Gastrocnemius medialis (tissue), 4 donors: ENCODE measurements around the gene SZT2.

ENCODE experiments used
- POLR2A ChIP-seq, 2 donors: fragments of 450-650 bp; IDR thresholded peaks; one replicate each; pipeline ENCODE4 v1.6.1; 2017; ENCODE audit warnings: antibody characterized with exemption in 2 of 2, mild to moderate bottlenecking in 2 of 2, moderate library complexity in 2 of 2
- TF ChIP-seq, protein P1 (sequence below), 5 experiments: fragments of 450-650 bp in 3 of 5; fragments of 200-600 bp in 2 of 5; sonication (generic) in 2 of 5; IDR thresholded peaks in 4 of 5; conservative IDR thresholded peaks in 1 of 5; 1 replicate in 4 of 5; 2 replicates in 1 of 5; pipeline ENCODE4 v1.5.1; 2016 to 2019; ENCODE audit warnings: antibody characterized with exemption in 5 of 5, mild to moderate bottlenecking in 3 of 5, moderate library complexity in 3 of 5

GRCh38 chr1:43357251-43357650 lies 32.4 kb upstream of the SZT2 start:
- TF ChIP-seq, protein P1, sequence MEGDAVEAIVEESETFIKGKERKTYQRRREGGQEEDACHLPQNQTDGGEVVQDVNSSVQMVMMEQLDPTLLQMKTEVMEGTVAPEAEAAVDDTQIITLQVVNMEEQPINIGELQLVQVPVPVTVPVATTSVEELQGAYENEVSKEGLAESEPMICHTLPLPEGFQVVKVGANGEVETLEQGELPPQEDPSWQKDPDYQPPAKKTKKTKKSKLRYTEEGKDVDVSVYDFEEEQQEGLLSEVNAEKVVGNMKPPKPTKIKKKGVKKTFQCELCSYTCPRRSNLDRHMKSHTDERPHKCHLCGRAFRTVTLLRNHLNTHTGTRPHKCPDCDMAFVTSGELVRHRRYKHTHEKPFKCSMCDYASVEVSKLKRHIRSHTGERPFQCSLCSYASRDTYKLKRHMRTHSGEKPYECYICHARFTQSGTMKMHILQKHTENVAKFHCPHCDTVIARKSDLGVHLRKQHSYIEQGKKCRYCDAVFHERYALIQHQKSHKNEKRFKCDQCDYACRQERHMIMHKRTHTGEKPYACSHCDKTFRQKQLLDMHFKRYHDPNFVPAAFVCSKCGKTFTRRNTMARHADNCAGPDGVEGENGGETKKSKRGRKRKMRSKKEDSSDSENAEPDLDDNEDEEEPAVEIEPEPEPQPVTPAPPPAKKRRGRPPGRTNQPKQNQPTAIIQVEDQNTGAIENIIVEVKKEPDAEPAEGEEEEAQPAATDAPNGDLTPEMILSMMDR (IDR thresholded peaks at IDR 0.05 in 4 of 5, conservative IDR thresholded peaks at IDR 0.05 in 1 of 5), result no peak
- TF ChIP-seq POLR2A (IDR thresholded peaks at IDR 0.05), result no peak
